Ovary (tissue), 3 donors: Measurements from ENCODE around the gene SULT6B1.

Source experiments
- EP300 ChIP-seq: sonication (generic); formaldehyde crosslinking; IDR thresholded peaks from one replicate; pipeline ENCODE4 v1.6.1; 2017; ENCODE audit warnings: antibody characterized with exemption
- POLR2A ChIP-seq: fragments of 450-650 bp; IDR thresholded peaks from one replicate; pipeline ENCODE4 v1.6.1; 2017; ENCODE audit warnings: antibody characterized with exemption, mild to moderate bottlenecking, moderate library complexity
- TF ChIP-seq, protein P1 (sequence below), 3 donors: fragments of 450-650 bp in 2 of 3; fragments of 200-600 bp in 1 of 3; IDR thresholded peaks; one replicate each; pipeline versions ENCODE4 v1.5.1 to v1.8.0; 2016 to 2022; ENCODE audit warnings: antibody characterized with exemption in 3 of 3, mild to moderate bottlenecking in 1 of 3
- donor health status: DM: no; HTN: no; CAD: no.

DNA sequence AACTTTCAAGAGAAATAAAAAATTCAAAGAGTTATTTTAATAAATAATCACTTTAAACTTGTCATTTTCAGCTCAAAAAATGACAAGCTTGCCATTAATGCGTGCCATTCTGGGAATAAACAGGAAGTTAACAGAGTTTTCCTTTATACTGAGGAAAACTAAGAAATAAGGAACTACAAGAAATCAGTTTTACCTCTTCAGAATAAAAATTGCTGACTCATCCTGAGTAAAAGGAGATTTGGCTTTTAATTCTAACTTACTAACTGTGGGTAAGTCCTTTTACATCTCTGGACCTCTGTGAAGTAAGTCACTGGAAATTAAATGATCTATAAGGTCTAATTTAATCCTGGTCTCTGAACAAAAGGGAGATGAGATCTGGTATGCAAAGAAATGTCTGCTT is 26.8 kb upstream of the SULT6B1 start:
- TF ChIP-seq, protein P1, sequence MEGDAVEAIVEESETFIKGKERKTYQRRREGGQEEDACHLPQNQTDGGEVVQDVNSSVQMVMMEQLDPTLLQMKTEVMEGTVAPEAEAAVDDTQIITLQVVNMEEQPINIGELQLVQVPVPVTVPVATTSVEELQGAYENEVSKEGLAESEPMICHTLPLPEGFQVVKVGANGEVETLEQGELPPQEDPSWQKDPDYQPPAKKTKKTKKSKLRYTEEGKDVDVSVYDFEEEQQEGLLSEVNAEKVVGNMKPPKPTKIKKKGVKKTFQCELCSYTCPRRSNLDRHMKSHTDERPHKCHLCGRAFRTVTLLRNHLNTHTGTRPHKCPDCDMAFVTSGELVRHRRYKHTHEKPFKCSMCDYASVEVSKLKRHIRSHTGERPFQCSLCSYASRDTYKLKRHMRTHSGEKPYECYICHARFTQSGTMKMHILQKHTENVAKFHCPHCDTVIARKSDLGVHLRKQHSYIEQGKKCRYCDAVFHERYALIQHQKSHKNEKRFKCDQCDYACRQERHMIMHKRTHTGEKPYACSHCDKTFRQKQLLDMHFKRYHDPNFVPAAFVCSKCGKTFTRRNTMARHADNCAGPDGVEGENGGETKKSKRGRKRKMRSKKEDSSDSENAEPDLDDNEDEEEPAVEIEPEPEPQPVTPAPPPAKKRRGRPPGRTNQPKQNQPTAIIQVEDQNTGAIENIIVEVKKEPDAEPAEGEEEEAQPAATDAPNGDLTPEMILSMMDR (IDR thresholded peaks at IDR 0.05): no peak
- no peak for TF ChIP-seq POLR2A
- no peak for TF ChIP-seq EP300
